Body of pancreas (tissue), 4 donors: Measurements from ENCODE around the gene CDC42EP2.

ENCODE experiments used
- CTCF ChIP-seq, 7 experiments: fragments of 450-650 bp in 4 of 7; fragments of 200-600 bp in 3 of 7; sonication (generic) in 3 of 7; IDR thresholded peaks; one replicate each; pipeline ENCODE4 v1.5.1; 2016 to 2019; ENCODE audit warnings: antibody characterized with exemption in 7 of 7
- POLR2A ChIP-seq, 3 donors: fragments of 450-650 bp; IDR thresholded peaks; one replicate each; pipeline ENCODE4 v1.6.1; 2016; ENCODE audit warnings: antibody characterized with exemption in 3 of 3, mild to moderate bottlenecking in 2 of 3

- no peak for TF ChIP-seq CTCF (IDR thresholded peaks at IDR 0.05)
- TF ChIP-seq POLR2A (IDR thresholded peaks at IDR 0.05): no peak
Observed at GRCh38 chr11:65327021-65327420, 12.4 kb downstream of the CDC42EP2 start.
